ENCODE measurements around the gene ALDH3B2. TPM values are rescaled to one million over a fixed set of nuclear protein-coding genes. Genes with fewer than 3 reads are reported as not detected.
"Not testable (repeated sequence)": the region's sequence is repeated elsewhere in the genome, so short reads cannot be mapped to it uniquely, and the experiment has no call there.

The ALDH3B2 gene
- total RNA-seq, 1 experiment from 2014 or later = not detected

- in situ Hi-C loops (cut with HindIII; ENCODE audit: low pct_unique_long_range_greater_than_20kb, low sequenced_read_pairs) = no loop called here
- DNase-seq (ENCODE audit: low read depth) = no peak
Observed at GRCh38 chr11:67648140-67648795, 26.2 kb downstream of the ALDH3B2 start.

- in situ Hi-C loops (cut with HindIII; ENCODE audit: low pct_unique_long_range_greater_than_20kb, low sequenced_read_pairs) = no loop called here
- no peak for DNase-seq (ENCODE audit: low read depth)
Observed at GRCh38 chr11:67647471-67647870, 27.0 kb downstream of the ALDH3B2 start.

- DNase-seq (ENCODE audit: low read depth) = no peak
- in situ Hi-C loops (cut with HindIII; ENCODE audit: low pct_unique_long_range_greater_than_20kb, low sequenced_read_pairs) = no loop called here
Observed at GRCh38 chr11:67646535-67647336, 27.7 kb downstream of the ALDH3B2 start.

GRCh38 chr11:67645521-67646461, 28.6 kb downstream of the ALDH3B2 start:
- in situ Hi-C loops (cut with HindIII; ENCODE audit: low pct_unique_long_range_greater_than_20kb, low sequenced_read_pairs) = no loop called here
- DNase-seq (ENCODE audit: low read depth) = no peak

- DNase-seq (ENCODE audit: low read depth) = no peak
- in situ Hi-C loops (cut with HindIII; ENCODE audit: low pct_unique_long_range_greater_than_20kb, low sequenced_read_pairs) = no loop called here
Observed at GRCh38 chr11:67644472-67645418, 29.7 kb downstream of the ALDH3B2 start.

- in situ Hi-C loops (cut with HindIII; ENCODE audit: low pct_unique_long_range_greater_than_20kb, low sequenced_read_pairs) = no loop called here
- DNase-seq (ENCODE audit: low read depth) = no peak
Observed at GRCh38 chr11:67644042-67644441, 30.4 kb downstream of the ALDH3B2 start.

- in situ Hi-C loops (cut with HindIII; ENCODE audit: low pct_unique_long_range_greater_than_20kb, low sequenced_read_pairs) = no loop called here
- no peak for DNase-seq (ENCODE audit: low read depth)
Observed at GRCh38 chr11:67642173-67643120, 32.0 kb downstream of the ALDH3B2 start.

- DNase-seq (ENCODE audit: low read depth) = no peak
- in situ Hi-C loops (cut with HindIII; ENCODE audit: low pct_unique_long_range_greater_than_20kb, low sequenced_read_pairs) = no loop called here
Observed at GRCh38 chr11:67641338-67642172, 32.9 kb downstream of the ALDH3B2 start.

GRCh38 chr11:67640758-67641337, 33.6 kb downstream of the ALDH3B2 start:
- DNase-seq (ENCODE audit: low read depth) = no peak
- in situ Hi-C loops (cut with HindIII; ENCODE audit: low pct_unique_long_range_greater_than_20kb, low sequenced_read_pairs) = no loop called here

GRCh38 chr11:67640021-67640757, 34.2 kb downstream of the ALDH3B2 start:
- in situ Hi-C loops (cut with HindIII; ENCODE audit: low pct_unique_long_range_greater_than_20kb, low sequenced_read_pairs) = no loop called here
- no peak for DNase-seq (ENCODE audit: low read depth)

GRCh38 chr11:67639438-67639859, 35.0 kb downstream of the ALDH3B2 start, which contains the start of gene TBX10:
Gene TBX10 (minus strand): TSS chr11:67639763. CDS start chr11:67639472, 291 bp downstream.
- DNase-seq (ENCODE audit: low read depth) = no peak
- in situ Hi-C loops (cut with HindIII; ENCODE audit: low pct_unique_long_range_greater_than_20kb, low sequenced_read_pairs) = no loop called here

- no peak for DNase-seq (ENCODE audit: low read depth)
- in situ Hi-C loops (cut with HindIII; ENCODE audit: low pct_unique_long_range_greater_than_20kb, low sequenced_read_pairs) = no loop called here
Observed at GRCh38 chr11:67638535-67639437, 35.6 kb downstream of the ALDH3B2 start.

GRCh38 chr11:67637441-67637840, 37.0 kb downstream of the ALDH3B2 start:
- in situ Hi-C loops (cut with HindIII; ENCODE audit: low pct_unique_long_range_greater_than_20kb, low sequenced_read_pairs) = not testable (repeated sequence)

GRCh38 chr11:67636962-67637361, 37.5 kb downstream of the ALDH3B2 start:
- in situ Hi-C loops (cut with HindIII; ENCODE audit: low pct_unique_long_range_greater_than_20kb, low sequenced_read_pairs) = no loop called here

More at GRCh38 chr11:67637441-67637840, 37.0 kb downstream of the ALDH3B2 start:
- DNase-seq (ENCODE audit: low read depth) = not testable (repeated sequence)

More at GRCh38 chr11:67636962-67637361, 37.5 kb downstream of the ALDH3B2 start:
- no peak for DNase-seq (ENCODE audit: low read depth)

Data from Caki2 (cell line).